SU-DHL-6 (cell line): ENCODE results near the gene SF3B4.

Source experiments
- H2AFZ ChIP-seq: fragments of 200-600 bp; sonication (generic); 2 replicates; pipeline ENCODE4 v1.6.1; 2014; ENCODE audit warnings: low read depth, mild to moderate bottlenecking, moderate library complexity, mixed read lengths, antibody characterized with exemption, low read length; ENCODE audit not compliant: severe bottlenecking
- H3F3A ChIP-seq: fragments of 200-600 bp; shearing (Covaris generic); 2 replicates; pipeline ENCODE4 v1.6.0; 2016; ENCODE audit warnings: antibody characterized with exemption, mild to moderate bottlenecking; ENCODE audit not compliant: insufficient read depth
- H3K27ac ChIP-seq: fragments of 200-600 bp; sonication (generic); 2 replicates; pipeline ENCODE4 v1.5.1; 2016; ENCODE audit warnings: low read depth, mild to moderate bottlenecking, low read length, moderate library complexity, mixed read lengths
- H3K27me3 ChIP-seq: fragments of 200-600 bp; sonication (generic), shearing (Covaris generic); 2 replicates; pipeline ENCODE4 v1.6.0; 2014; ENCODE audit warnings: mild to moderate bottlenecking, low read length
- H3K36me3 ChIP-seq: fragments of 200-600 bp; sonication (generic); 2 replicates; pipeline ENCODE4 v1.6.1; 2014; ENCODE audit warnings: mild to moderate bottlenecking, low read length, mixed read lengths
- H3K4me2 ChIP-seq: fragments of 300-600, 200-600 bp; shearing (Covaris generic), sonication (generic); 2 replicates; pipeline ENCODE4 v1.6.0; 2014; ENCODE audit warnings: low read length, low read depth, mild to moderate bottlenecking; ENCODE audit not compliant: poor library complexity, severe bottlenecking
- H3K4me3 ChIP-seq: fragments of 200-600 bp; sonication (generic); 2 replicates; pipeline ENCODE4 v1.5.1; 2014; ENCODE audit warnings: antibody characterized with exemption, low read length, mild to moderate bottlenecking, mixed read lengths; ENCODE audit not compliant: insufficient read depth, poor library complexity, severe bottlenecking
- H3K79me2 ChIP-seq: fragments of 200-600 bp; sonication (generic); 2 replicates; pipeline ENCODE4 v1.6.1; 2014; ENCODE audit warnings: mild to moderate bottlenecking, low read length, moderate library complexity; ENCODE audit not compliant: insufficient read depth
- H3K9ac ChIP-seq: fragments of 200-600 bp; sonication (generic); 2 replicates; pipeline ENCODE4 v1.7.0; 2014; ENCODE audit warnings: mild to moderate bottlenecking, low read length
- H3K9me2 ChIP-seq: fragments of 200-600 bp; sonication (generic); replicated peaks from 2 replicates; pipeline ENCODE4 v1.6.1; 2014; ENCODE audit warnings: low read length; ENCODE audit not compliant: insufficient read depth
- H3K9me3 ChIP-seq: fragments of 200-600 bp; sonication (generic); 2 replicates; pipeline ENCODE4 v1.6.1; 2014; ENCODE audit warnings: low read length, mixed read lengths; ENCODE audit not compliant: insufficient read depth
- H4K20me1 ChIP-seq: fragments of 200-600 bp; sonication (generic); 2 replicates; pipeline ENCODE4 v1.6.1; 2014; ENCODE audit warnings: low read depth, mild to moderate bottlenecking, antibody characterized with exemption, low read length, moderate library complexity, mixed read lengths
- CTCF ChIP-seq: fragments of 200-600 bp; sonication (generic); IDR thresholded peaks from one replicate; pipeline ENCODE4 v1.5.1; 2017; ENCODE audit warnings: antibody characterized with exemption, mild to moderate bottlenecking, low read length, moderate library complexity; ENCODE audit not compliant: insufficient read depth, poor library complexity, severe bottlenecking
- EZH2phosphoT487 ChIP-seq: fragments of 200-600 bp; sonication (generic), shearing (Covaris generic); conservative IDR thresholded peaks from 2 replicates; pipeline ENCODE4 v1.6.1; 2018; ENCODE audit warnings: mild to moderate bottlenecking, antibody characterized with exemption, low read length, moderate library complexity, mixed read lengths

SF3B4 gene

GRCh38 chr1:149915429-149916192, 12.0 kb downstream of the SF3B4 start:
- Histone ChIP-seq H3K27me3 (no peaks in the 10 kb centered on the region), H3K4me2 (no peak overlapping the region), H3K9me3 (no peaks in the 10 kb centered on the region), H3K9me2 (no peaks in the 10 kb centered on the region), H3K4me3 (no peak overlapping the region), H3K27ac (no peak overlapping the region), H3K79me2 (no peaks in the 10 kb centered on the region), H3K9ac (no peak overlapping the region), H3K36me3 (no peaks in the 10 kb centered on the region), H4K20me1 (no peaks in the 10 kb centered on the region), H2AFZ (no peak overlapping the region), H3F3A (0 out of 2 replicates have a peak, but pooled peaks cover 3% of the 10 kb centered on the region)
- TF ChIP-seq CTCF (no peak), EZH2phosphoT487 (no peak)

GRCh38 chr1:149914545-149914944, 13.1 kb downstream of the SF3B4 start:
- Histone ChIP-seq H3K27ac (no peak overlapping the region), H3K9ac (no peak overlapping the region), H3K9me3 (no peaks in the 10 kb centered on the region), H3K36me3 (no peaks in the 10 kb centered on the region), H2AFZ (no peak overlapping the region), H3K79me2 (no peaks in the 10 kb centered on the region), H3K9me2 (no peaks in the 10 kb centered on the region), H3F3A (no peaks in the 10 kb centered on the region), H3K27me3 (no peaks in the 10 kb centered on the region), H3K4me3 (no peak overlapping the region), H4K20me1 (no peaks in the 10 kb centered on the region), H3K4me2 (no peak overlapping the region)
- no peak for TF ChIP-seq EZH2phosphoT487
- TF ChIP-seq CTCF = no peak

- Histone ChIP-seq H2AFZ (no peak overlapping the region), H3K4me3 (no peak overlapping the region), H3K9me2 (no peaks in the 10 kb centered on the region), H3K9me3 (no peaks in the 10 kb centered on the region), H3K9ac (no peak overlapping the region), H3K79me2 (no peaks in the 10 kb centered on the region), H3K27me3 (no peaks in the 10 kb centered on the region), H4K20me1 (no peaks in the 10 kb centered on the region), H3K4me2 (no peak overlapping the region), H3F3A (no peaks in the 10 kb centered on the region), H3K27ac (no peak overlapping the region), H3K36me3 (no peaks in the 10 kb centered on the region)
- TF ChIP-seq EZH2phosphoT487 = no peak
- no peak for TF ChIP-seq CTCF
Measured at GRCh38 chr1:149906570-149907075, 21.0 kb downstream of the SF3B4 start.
